GM13976 (cell line): ENCODE measurements around the gene ZNF319.

Source experiments
- DNase-seq: peaks from one replicate; pipeline ENCODE4 v3.0.0; 2012; ENCODE audit warnings: low spot score
- in situ Hi-C: fragments of 300-500 bp; cut with MboI; formaldehyde crosslinking; loops from one replicate; pipeline ENCODE4 v1.12.0; 2022; ENCODE audit warnings: low sequenced_read_pairs, mixed read lengths, inconsistent platforms; ENCODE audit not compliant: unreplicated experiment
- TF ChIP-seq, protein P1 (sequence below): IDR thresholded peaks from 2 replicates; pipeline ENCODE4 v1.5.1; 2012; ENCODE audit warnings: borderline replicate concordance, mild to moderate bottlenecking; ENCODE audit not compliant: insufficient read depth; ENCODE audit errors: extremely low read depth, missing control alignments, control extremely low read depth

ZNF319 gene

GRCh38 chr16:57999971-58000705 lies at the start of gene ZNF319:
Gene ZNF319 (minus strand): TSS chr16:58000672. CDS start chr16:57998265, 2,407 bp downstream.
- no peak for DNase-seq
- in situ Hi-C loops = loop anchor here (10.0 kb wide), 1 partner anchor 105 kb away; no protein-coding TSS in a partner anchor
- TF ChIP-seq, protein P1, sequence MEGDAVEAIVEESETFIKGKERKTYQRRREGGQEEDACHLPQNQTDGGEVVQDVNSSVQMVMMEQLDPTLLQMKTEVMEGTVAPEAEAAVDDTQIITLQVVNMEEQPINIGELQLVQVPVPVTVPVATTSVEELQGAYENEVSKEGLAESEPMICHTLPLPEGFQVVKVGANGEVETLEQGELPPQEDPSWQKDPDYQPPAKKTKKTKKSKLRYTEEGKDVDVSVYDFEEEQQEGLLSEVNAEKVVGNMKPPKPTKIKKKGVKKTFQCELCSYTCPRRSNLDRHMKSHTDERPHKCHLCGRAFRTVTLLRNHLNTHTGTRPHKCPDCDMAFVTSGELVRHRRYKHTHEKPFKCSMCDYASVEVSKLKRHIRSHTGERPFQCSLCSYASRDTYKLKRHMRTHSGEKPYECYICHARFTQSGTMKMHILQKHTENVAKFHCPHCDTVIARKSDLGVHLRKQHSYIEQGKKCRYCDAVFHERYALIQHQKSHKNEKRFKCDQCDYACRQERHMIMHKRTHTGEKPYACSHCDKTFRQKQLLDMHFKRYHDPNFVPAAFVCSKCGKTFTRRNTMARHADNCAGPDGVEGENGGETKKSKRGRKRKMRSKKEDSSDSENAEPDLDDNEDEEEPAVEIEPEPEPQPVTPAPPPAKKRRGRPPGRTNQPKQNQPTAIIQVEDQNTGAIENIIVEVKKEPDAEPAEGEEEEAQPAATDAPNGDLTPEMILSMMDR = no peak

GRCh38 chr16:58049232-58050185 lies 49.0 kb upstream of the ZNF319 start:
- TF ChIP-seq, protein P1 = no peak
- in situ Hi-C loops = no loop called here
- DNase-seq = no peak

GRCh38 chr16:58048494-58049231 lies 48.2 kb upstream of the ZNF319 start:
- in situ Hi-C loops = no loop called here
- DNase-seq = no peak
- TF ChIP-seq, protein P1 = no peak

DNA sequence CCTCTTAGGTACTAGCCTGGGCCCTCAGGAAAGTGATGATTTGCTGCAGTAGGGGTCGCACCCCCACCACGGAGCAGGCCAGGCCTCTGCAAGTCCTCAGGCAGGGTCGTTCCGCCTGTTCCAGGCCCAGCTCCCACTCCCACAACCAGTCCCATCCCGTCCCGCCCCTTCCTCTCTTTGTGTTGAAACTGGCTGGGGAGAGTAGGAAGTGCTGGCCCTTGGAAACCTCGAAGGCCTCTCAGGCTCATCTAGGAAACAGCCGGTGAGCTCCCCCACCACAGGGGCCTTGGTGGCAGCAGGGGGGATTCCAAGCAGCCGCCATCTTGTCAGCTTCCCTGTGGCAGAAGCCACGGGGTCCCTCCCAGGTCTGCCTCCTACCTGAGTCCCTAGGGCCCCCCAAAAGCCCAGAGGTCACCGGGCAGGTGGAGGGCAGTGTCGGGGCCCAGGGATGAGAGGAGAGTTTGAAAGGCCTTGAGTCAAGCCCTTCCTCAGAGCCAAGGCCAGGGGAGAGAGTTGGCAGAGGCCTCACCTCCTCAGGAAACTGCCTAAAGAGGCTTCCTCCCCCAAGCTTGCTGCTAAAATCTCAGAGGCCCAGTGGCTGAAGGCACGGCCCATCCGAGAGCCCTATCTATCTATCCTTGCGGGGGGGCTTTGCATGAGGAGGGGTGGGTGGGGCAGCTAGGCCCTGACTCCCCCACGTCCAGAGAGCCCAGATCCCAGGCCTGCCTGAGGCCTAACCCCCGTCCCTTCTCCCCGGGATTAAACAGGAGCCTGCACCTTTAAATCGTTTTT lies 47.3 kb upstream of the ZNF319 start:
- TF ChIP-seq, protein P1 = no peak
- in situ Hi-C loops = no loop called here
- no peak for DNase-seq

GRCh38 chr16:58046936-58047335 lies 46.5 kb upstream of the ZNF319 start:
- DNase-seq = no peak
- TF ChIP-seq, protein P1 = no peak
- in situ Hi-C loops = no loop called here
